ENCODE results near the gene KRTAP13-2.

GRCh38 chr21:30372139-30372770 lies at the start of gene KRTAP13-2:
- TF ChIP-seq CTCF (IDR thresholded peaks at IDR 0.05) (no peak), EZH2 (IDR thresholded peaks at IDR 0.05) (no peak)
